HG02938 (cell line): Measurements from ENCODE around the gene OR2AG1.
"Not testable (repeated sequence)": the region's sequence is repeated elsewhere in the genome, so short reads cannot be mapped to it uniquely, and the experiment has no call there.

Source experiments
- ATAC-seq: cut with Tn5 transposase; IDR thresholded peaks from one replicate; pipeline ENCODE4 v1.9.1; 2021; ENCODE audit warnings: mild to moderate bottlenecking, moderate library complexity; ENCODE audit not compliant: unreplicated experiment

OR2AG1 gene

DNA sequence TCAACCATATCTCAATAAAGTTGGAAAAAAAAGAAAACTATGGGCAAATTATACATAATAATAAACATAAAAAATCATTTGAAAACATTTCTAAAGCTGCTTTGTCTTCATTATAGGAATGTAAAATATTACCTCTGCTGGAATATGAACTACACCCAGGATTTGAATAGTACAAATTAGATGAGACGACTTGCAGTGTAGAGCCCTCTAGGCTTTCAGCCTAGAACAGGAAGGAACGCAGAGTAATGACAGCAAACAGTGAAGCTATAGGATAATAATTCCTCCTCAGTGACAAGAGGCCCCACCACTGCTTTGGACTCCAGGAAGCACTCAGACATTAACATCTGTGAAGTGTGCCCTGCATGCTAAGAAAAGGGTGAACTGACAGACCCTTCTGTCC, 7.7 kb downstream of the OR2AG1 start:
- ATAC-seq = no peak

DNA sequence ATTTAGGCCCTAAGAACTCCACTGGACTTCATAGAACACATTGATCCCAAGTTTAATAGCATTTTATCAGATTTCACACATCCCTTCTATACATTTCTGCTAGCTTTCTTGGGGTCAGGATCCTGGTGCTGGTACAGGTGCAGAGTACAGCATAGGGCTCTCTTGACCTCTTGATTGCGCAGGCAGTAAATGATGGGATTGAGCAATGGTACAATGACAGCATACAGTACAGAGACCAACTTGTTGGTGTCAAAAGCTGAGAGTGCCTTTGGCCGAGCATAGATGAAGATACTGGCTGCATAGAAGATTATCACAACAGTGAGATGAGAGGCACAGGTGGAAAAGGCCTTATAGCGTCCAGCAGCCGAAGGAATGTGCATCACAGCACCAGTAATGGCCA, 11.8 kb downstream of the OR2AG1 start:
- no peak for ATAC-seq

DNA sequence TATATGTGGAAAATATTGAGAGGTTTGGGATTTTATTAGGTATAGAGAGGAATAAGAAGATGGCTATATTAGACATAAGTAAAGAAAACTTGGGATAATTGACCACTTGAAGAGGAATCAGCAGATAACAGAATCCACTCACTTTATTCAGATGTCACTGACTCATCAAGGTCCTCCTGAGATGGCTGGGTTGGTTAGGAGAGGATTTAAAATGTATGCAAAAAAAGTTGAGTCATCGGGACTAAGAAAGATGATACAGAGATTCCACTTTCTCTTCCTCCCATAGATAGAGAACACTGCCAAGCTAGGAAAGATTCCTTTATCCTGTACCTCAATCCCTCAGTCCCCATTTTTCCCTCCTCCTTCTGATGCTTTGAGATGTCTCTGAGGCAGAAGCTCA, 16.6 kb downstream of the OR2AG1 start, which contains the start of gene OR6A2:
TSS of gene OR6A2 (minus strand) at position 288 of the 400 bp plus-strand sequence. CDS start 3,981 bp downstream, outside the sequence.
- ATAC-seq = no peak

DNA sequence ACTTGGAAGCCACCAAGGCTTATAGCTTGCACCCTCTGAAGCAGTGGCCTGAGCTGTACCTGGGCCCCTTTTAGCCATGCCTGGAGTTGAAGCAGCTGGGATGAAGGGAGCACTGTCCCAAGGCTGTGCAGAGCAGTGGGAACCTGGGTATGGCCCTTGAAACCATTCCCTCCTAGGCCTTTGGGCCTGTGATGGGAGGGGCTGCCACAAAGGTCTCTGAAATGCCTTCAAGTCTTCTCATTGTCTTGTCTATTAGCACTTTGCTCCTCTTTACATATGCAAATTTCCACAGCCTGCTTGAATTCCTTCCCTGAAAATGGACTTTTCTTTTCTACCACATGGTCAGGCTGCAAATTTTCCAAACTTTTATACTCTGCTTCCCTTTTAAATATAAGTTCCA, 18.3 kb downstream of the OR2AG1 start:
- ATAC-seq = not testable (repeated sequence)

DNA sequence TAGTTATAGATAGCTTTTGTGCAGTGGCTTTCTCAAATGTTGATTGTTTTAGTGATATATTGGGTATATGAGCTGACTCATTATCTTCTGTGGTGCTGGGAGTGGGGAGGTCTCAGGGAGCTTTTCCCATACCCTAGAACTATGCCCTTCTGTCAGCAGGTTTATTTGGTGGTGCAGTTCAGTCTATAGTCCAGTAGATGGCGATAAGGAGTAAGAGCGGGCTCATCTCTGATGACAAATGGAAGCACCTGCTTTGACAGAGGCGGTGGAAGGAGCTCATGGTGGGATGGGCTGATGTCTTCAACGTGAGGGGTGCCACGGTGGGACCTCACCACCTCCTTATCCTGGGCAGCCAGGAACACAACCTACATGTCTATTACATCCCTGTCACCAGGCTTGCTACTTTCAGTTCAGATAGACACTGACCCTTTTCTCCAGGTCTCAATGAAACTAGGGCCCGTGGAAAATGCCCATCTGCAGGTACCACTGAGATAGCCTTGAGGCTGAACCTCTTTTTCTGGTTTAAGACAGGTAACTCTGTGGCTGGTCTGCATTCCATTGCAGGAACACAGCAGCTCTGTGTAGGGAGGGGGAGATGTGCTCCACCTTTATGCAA, 29.7 kb downstream of the OR2AG1 start:
- ATAC-seq = peak; percentile 95

DNA sequence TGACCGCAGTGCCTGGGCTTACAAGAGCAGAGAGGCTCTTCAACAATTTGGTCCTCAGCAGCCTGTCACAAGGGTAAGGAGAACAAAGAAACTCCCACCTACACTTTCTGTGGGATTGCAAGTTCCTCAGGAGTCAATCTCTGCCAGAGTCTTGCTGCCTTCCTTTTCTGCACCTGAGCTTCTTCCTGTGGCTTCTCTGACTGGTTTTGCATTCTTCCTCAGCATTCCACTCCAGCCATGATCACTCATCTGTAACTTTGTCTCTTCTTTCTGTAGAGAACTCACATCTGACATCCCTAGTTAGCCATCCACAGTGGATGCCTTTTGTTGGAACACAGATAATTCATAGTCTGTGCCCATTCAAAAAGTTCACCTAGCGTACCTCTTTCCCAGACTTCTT, 30.8 kb downstream of the OR2AG1 start:
- ATAC-seq = no peak

DNA sequence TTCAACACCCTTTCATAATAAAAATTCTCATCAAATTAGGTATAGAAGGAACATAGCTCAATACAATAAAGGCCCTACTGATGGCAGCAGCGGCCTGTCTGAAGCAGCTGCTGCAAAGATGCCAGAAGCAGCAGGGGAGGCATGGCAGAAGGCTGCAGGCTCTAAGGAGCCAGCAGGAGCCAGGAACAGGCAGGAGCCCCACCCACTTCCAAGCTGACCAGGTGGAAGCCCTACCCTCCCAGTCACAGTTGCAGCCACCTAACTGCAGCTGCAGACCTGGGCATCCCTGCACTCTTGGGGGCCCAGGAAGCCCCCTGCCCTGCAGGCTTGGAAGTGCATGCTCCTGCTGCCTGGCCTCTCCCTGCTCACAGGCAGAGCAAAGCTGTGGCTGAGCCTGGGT, 34.9 kb downstream of the OR2AG1 start:
- no peak for ATAC-seq

DNA sequence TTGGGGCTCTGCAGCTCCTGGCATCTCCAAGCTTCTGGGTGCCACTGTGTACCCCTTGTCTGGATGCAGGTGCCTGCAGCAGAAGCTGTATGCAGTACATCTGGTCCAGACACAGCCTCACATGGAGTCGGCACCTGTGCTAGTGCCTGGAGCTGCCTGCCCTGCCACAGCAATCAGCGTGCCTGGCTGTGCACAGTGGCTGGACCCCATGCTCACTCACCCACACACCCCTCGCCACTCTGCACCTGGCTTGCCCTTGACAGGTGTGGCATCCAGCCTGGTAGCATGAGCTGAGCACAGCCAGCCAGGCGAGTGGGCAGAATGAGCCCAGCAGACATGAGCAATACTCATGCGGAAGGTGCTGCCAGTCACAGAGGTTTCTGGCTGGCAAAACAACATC, 36.1 kb downstream of the OR2AG1 start:
- ATAC-seq = no peak

DNA sequence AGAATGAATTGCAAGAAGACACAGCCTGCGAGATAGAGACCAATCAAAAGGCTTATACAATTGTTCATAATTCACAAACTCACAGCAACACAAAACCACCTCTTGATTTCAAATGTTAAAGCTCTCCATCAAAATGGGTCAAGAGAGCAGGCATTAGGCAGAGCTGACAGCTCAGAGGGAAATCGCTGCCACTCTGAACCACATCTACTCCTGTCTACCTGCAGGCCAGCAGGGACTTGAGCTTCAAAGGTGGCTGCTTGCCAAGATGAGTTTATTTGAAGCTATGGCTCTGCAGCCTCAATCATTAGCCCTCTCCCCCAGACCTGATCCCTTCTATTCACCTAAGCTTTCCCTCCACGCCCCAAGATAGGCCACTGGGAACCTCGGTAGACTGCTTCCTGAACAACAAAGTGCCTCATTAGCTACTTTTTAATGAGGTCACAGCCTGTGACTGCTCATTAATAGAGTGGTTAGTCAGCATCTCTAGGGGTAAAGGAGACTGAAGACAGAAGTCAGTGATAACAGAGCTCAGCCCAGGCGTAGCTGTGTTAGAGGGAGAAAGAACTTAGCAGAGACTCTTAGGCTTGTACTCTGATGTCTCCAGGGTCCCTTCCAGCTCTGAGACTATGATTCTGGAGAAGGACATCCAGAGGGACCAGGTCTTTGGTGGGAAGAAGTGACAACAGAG, 41.5 kb downstream of the OR2AG1 start:
- ATAC-seq = no peak

DNA sequence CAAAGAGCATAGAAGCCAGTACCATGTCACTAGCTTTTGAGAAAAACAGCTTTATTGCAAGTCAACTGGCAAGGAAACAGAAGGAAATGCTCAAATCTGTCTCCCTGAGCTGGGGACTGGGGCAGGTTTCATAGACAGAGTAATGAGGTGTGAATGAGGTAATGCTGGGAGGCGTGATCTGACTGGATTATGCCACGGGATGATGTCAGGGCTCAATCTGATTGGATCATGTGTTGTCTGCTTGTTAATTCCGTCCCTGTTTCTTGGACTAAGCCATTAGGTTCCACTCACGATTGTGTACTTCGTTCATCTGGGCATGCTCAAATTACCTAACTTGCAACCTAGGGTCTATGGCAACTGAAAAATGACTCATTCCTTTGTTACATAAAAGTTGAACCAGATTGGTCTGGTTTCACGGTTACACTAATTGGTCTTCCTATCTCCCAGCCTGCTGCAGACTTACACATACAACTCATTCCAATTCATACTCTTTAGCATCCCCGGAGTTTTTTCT, 42.5 kb downstream of the OR2AG1 start:
- ATAC-seq = no peak

DNA sequence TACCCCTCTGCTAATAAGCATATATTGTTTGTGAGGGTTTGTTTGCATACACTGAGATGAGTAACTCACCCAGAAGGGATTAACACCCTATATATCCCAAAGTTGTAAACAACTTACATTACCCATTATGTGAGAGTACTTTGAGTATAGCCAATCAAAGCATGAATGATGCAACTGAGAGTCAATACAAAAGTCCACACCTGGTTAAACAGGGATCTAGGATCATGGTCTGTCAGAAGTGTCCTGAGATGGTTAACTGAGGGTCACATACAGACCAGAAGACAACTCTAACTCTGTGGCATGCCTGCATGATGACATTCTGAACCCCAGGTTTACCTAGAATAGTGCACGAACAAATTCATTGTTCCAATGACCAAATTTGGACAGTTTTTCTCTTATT, 45.3 kb downstream of the OR2AG1 start:
- no peak for ATAC-seq

DNA sequence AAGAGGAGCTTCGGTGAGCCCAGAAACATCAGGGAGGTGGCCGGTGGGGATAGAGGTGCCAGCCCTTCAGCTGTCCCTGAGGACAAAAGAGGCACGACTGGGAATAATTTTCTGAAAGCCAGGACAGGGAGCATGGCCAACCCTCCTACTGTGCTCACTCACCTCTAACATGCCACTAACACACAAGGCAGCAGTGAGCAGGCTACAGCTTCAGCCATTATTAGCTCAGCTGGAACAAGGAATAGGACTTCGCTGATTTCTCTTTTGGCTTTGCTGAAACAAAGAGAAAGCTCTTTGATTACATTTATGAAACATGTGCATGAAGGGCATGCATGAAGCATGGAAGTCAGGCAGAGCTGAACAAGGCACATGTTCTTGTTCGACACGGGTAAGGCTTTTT, 50.5 kb downstream of the OR2AG1 start:
- ATAC-seq = no peak

DNA sequence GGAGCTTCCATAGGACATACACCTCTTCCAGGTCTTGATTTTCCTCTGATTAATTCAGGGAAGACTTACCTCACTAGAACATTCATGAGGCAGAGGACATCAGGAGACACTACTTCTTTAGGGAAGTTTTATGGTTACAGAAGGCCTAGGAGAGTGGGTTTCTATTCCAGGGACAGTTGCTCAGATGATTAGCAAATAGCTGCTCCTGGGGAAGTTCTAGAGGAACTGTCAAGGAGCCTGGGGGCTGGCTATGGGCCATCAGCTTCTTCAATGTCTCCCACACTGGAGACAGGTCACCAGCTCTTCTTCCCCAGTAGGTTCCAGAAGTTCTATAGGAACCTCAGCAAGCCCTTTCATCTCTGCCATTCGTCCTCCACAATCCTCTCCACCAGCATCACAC, 51.2 kb downstream of the OR2AG1 start:
- no peak for ATAC-seq
